OCI-LY1 (cell line): ENCODE measurements around the gene TRRAP.
"Not testable (repeated sequence)": the region's sequence is repeated elsewhere in the genome, so short reads cannot be mapped to it uniquely, and the experiment has no call there.

Experiments
- CTCF ChIP-seq: fragments of 200-600 bp; sonication (generic), shearing (Covaris generic); IDR thresholded peaks from 2 replicates; pipeline ENCODE4 v1.5.1; 2017; ENCODE audit warnings: mild to moderate bottlenecking, antibody characterized with exemption, low read length, moderate library complexity, mixed read lengths
- EZH2 ChIP-seq: fragments of 200-600 bp; sonication (generic), shearing (Covaris generic); IDR thresholded peaks from 2 replicates; pipeline ENCODE4 v1.8.0; 2017; ENCODE audit warnings: borderline replicate concordance, mixed run types, mild to moderate bottlenecking, antibody characterized with exemption, low read length, moderate library complexity, mixed read lengths

- not testable (repeated sequence) for TF ChIP-seq CTCF, EZH2
These were observed 166.5 kb downstream of the TRRAP start for GRCh38 chr7:99044858-99045257.
